GM18870 (cell line): ENCODE data around the gene CARS2.
"Not testable (repeated sequence)": the region's sequence is repeated elsewhere in the genome, so short reads cannot be mapped to it uniquely, and the experiment has no call there.

Experiments used
- ATAC-seq: cut with Tn5 transposase; IDR thresholded peaks from one replicate; pipeline ENCODE4 v1.9.1; 2021; ENCODE audit warnings: moderate library complexity; ENCODE audit not compliant: unreplicated experiment

Gene CARS2

GRCh38 chr13:110712081-110712848 lies 6.3 kb upstream of the CARS2 start:
- ATAC-seq = peak; percentile 8

GRCh38 chr13:110706570-110707372 lies 855 bp upstream of the CARS2 start:
- no peak for ATAC-seq

GRCh38 chr13:110705356-110705825 lies 525 bp downstream of the CARS2 start:
- ATAC-seq = no peak

GRCh38 chr13:110702591-110703526 lies 3.1 kb downstream of the CARS2 start:
- no peak for ATAC-seq

GRCh38 chr13:110702089-110702488 lies 3.8 kb downstream of the CARS2 start:
- no peak for ATAC-seq

- not testable (repeated sequence) for ATAC-seq
Observed at GRCh38 chr13:110701061-110701460, 4.9 kb downstream of the CARS2 start.

- ATAC-seq = no peak
Observed at GRCh38 chr13:110700641-110701040, 5.3 kb downstream of the CARS2 start.

- no peak for ATAC-seq
Observed at GRCh38 chr13:110700186-110700585, 5.7 kb downstream of the CARS2 start.

- no peak for ATAC-seq
Observed at GRCh38 chr13:110699148-110700145, 6.5 kb downstream of the CARS2 start.

- ATAC-seq = peak; percentile 78
Observed at GRCh38 chr13:110698689-110699088, 7.2 kb downstream of the CARS2 start.

GRCh38 chr13:110697842-110698241 lies 8.1 kb downstream of the CARS2 start:
- no peak for ATAC-seq

GRCh38 chr13:110696776-110697175 lies 9.1 kb downstream of the CARS2 start:
- no peak for ATAC-seq

GRCh38 chr13:110695774-110696173 lies 10.1 kb downstream of the CARS2 start:
- not testable (repeated sequence) for ATAC-seq

GRCh38 chr13:110690516-110690915 lies 15.4 kb downstream of the CARS2 start:
- no peak for ATAC-seq

- ATAC-seq = no peak
Observed at GRCh38 chr13:110689711-110690110, 16.2 kb downstream of the CARS2 start.

GRCh38 chr13:110689041-110689440 lies 16.9 kb downstream of the CARS2 start:
- ATAC-seq = no peak

GRCh38 chr13:110687736-110688135 lies 18.2 kb downstream of the CARS2 start:
- ATAC-seq = no peak

- ATAC-seq = no peak
Observed at GRCh38 chr13:110685305-110686020, 20.5 kb downstream of the CARS2 start.
